T-helper 1 cell treated with Interleukin-12 subunit alpha and Interleukin-12 subunit beta and Interleukin-4 antibody, amounts not matched to agents 30 μg/mL and 1 μg/mL, for 36 hours (primary cell): ENCODE data around the gene ANO2.
"Not testable (repeated sequence)": the region's sequence is repeated elsewhere in the genome, so short reads cannot be mapped to it uniquely, and the experiment has no call there.

Experiments
- H3K27ac Mint-ChIP-seq: one replicate; pipeline ENCODE4 v1.8.0; 2021; ENCODE audit warnings: mild to moderate bottlenecking, mixed read lengths
- H3K27me3 Mint-ChIP-seq: one replicate; pipeline ENCODE4 v1.8.0; 2021; ENCODE audit warnings: low read depth, mixed read lengths
- H3K36me3 Mint-ChIP-seq: one replicate; pipeline ENCODE4 v1.8.0; 2021; ENCODE audit warnings: low read depth, mixed read lengths
- H3K4me1 Mint-ChIP-seq: one replicate; pipeline ENCODE4 v1.8.0; 2021; ENCODE audit warnings: low read depth, mixed read lengths
- H3K4me3 Mint-ChIP-seq: one replicate; pipeline ENCODE4 v1.8.0; 2021; ENCODE audit warnings: mild to moderate bottlenecking, moderate library complexity, mixed read lengths
- H3K9me3 Mint-ChIP-seq: one replicate; pipeline ENCODE4 v1.8.0; 2021; ENCODE audit warnings: mixed read lengths

Gene ANO2

GRCh38 chr12:5688226-5688625 is 256.8 kb downstream of the ANO2 start:
- Mint-ChIP-seq H3K4me3 (no peak overlapping the region), H3K27me3 (peaks cover 3% of the 10 kb centered on the region), H3K9me3 (no peaks in the 10 kb centered on the region), H3K36me3 (no peaks in the 10 kb centered on the region), H3K4me1 (no peaks in the 10 kb centered on the region), H3K27ac (no peak overlapping the region)

- H3K36me3 Mint-ChIP-seq, result no peaks in the 10 kb centered on the region
- H3K9me3 Mint-ChIP-seq, result no peaks in the 10 kb centered on the region
- no peak overlapping the region for H3K4me3 Mint-ChIP-seq
- H3K27me3 Mint-ChIP-seq, result no peaks in the 10 kb centered on the region
- no peak overlapping the region for H3K27ac Mint-ChIP-seq
- H3K4me1 Mint-ChIP-seq, result no peaks in the 10 kb centered on the region
Measured at GRCh38 chr12:5685935-5686334, 259.1 kb downstream of the ANO2 start.

- Mint-ChIP-seq H3K9me3 (no peaks in the 10 kb centered on the region), H3K4me1 (no peaks in the 10 kb centered on the region), H3K36me3 (no peaks in the 10 kb centered on the region), H3K27ac (no peak overlapping the region), H3K4me3 (no peak overlapping the region), H3K27me3 (no peaks in the 10 kb centered on the region)
Measured at GRCh38 chr12:5684989-5685388, 260.1 kb downstream of the ANO2 start.

GRCh38 chr12:5682581-5682980 is 262.5 kb downstream of the ANO2 start:
- Mint-ChIP-seq H3K4me1 (no peaks in the 10 kb centered on the region), H3K4me3 (no peak overlapping the region), H3K27me3 (no peaks in the 10 kb centered on the region), H3K27ac (no peak overlapping the region), H3K36me3 (no peaks in the 10 kb centered on the region), H3K9me3 (no peaks in the 10 kb centered on the region)

- Mint-ChIP-seq H3K9me3 (no peaks in the 10 kb centered on the region), H3K4me3 (no peak overlapping the region), H3K27ac (no peak overlapping the region), H3K27me3 (no peaks in the 10 kb centered on the region), H3K36me3 (no peaks in the 10 kb centered on the region), H3K4me1 (no peaks in the 10 kb centered on the region)
Measured at GRCh38 chr12:5678176-5678575, 266.9 kb downstream of the ANO2 start.

GRCh38 chr12:5669624-5670023 is 275.4 kb downstream of the ANO2 start:
- H3K36me3 Mint-ChIP-seq, H3K27me3 Mint-ChIP-seq, H3K9me3 Mint-ChIP-seq, H3K4me3 Mint-ChIP-seq, H3K4me1 Mint-ChIP-seq, H3K27ac Mint-ChIP-seq: not testable (repeated sequence)

- H3K4me1 Mint-ChIP-seq, result no peaks in the 10 kb centered on the region
- no peak overlapping the region for H3K27ac Mint-ChIP-seq
- no peaks in the 10 kb centered on the region for H3K9me3 Mint-ChIP-seq
- H3K4me3 Mint-ChIP-seq, result no peak overlapping the region
- no peaks in the 10 kb centered on the region for H3K36me3 Mint-ChIP-seq
- no peaks in the 10 kb centered on the region for H3K27me3 Mint-ChIP-seq
Measured at GRCh38 chr12:5665615-5666014, 279.4 kb downstream of the ANO2 start.

- Mint-ChIP-seq H3K4me3 (no peak overlapping the region), H3K27me3 (no peaks in the 10 kb centered on the region), H3K36me3 (no peaks in the 10 kb centered on the region), H3K9me3 (no peaks in the 10 kb centered on the region), H3K4me1 (no peaks in the 10 kb centered on the region), H3K27ac (no peak overlapping the region)
Measured at GRCh38 chr12:5661811-5662210, 283.2 kb downstream of the ANO2 start.

- Mint-ChIP-seq H3K4me3 (no peak overlapping the region), H3K36me3 (no peaks in the 10 kb centered on the region), H3K9me3 (no peaks in the 10 kb centered on the region), H3K4me1 (no peaks in the 10 kb centered on the region), H3K27me3 (no peaks in the 10 kb centered on the region), H3K27ac (no peak overlapping the region)
Measured at GRCh38 chr12:5660238-5660637, 284.8 kb downstream of the ANO2 start.

GRCh38 chr12:5658339-5658941 is 286.6 kb downstream of the ANO2 start:
- H3K4me1 Mint-ChIP-seq, H3K27ac Mint-ChIP-seq, H3K4me3 Mint-ChIP-seq, H3K36me3 Mint-ChIP-seq, H3K27me3 Mint-ChIP-seq, H3K9me3 Mint-ChIP-seq: not testable (repeated sequence)

GRCh38 chr12:5656836-5657235 is 288.2 kb downstream of the ANO2 start:
- no peaks in the 10 kb centered on the region for H3K27me3 Mint-ChIP-seq
- no peaks in the 10 kb centered on the region for H3K4me1 Mint-ChIP-seq
- no peaks in the 10 kb centered on the region for H3K36me3 Mint-ChIP-seq
- H3K9me3 Mint-ChIP-seq, result no peaks in the 10 kb centered on the region
- H3K27ac Mint-ChIP-seq, result no peak overlapping the region
- no peak overlapping the region for H3K4me3 Mint-ChIP-seq

GRCh38 chr12:5655120-5655519 is 289.9 kb downstream of the ANO2 start:
- H3K4me1 Mint-ChIP-seq, result no peaks in the 10 kb centered on the region
- H3K27ac Mint-ChIP-seq, result no peak overlapping the region
- H3K36me3 Mint-ChIP-seq, result no peaks in the 10 kb centered on the region
- H3K27me3 Mint-ChIP-seq, result no peaks in the 10 kb centered on the region
- H3K4me3 Mint-ChIP-seq, result no peak overlapping the region
- H3K9me3 Mint-ChIP-seq, result no peaks in the 10 kb centered on the region

- no peaks in the 10 kb centered on the region for H3K9me3 Mint-ChIP-seq
- peaks cover 3% of the 10 kb centered on the region for H3K27me3 Mint-ChIP-seq
- no peak overlapping the region for H3K27ac Mint-ChIP-seq
- no peaks in the 10 kb centered on the region for H3K4me1 Mint-ChIP-seq
- H3K36me3 Mint-ChIP-seq, result no peaks in the 10 kb centered on the region
- no peak overlapping the region for H3K4me3 Mint-ChIP-seq
Measured at GRCh38 chr12:5654019-5654418, 291.0 kb downstream of the ANO2 start.

GRCh38 chr12:5650829-5651461 is 294.1 kb downstream of the ANO2 start:
- Mint-ChIP-seq H3K36me3 (no peaks in the 10 kb centered on the region), H3K27ac (no peak overlapping the region), H3K27me3 (peaks cover 7% of the 10 kb centered on the region), H3K4me3 (no peak overlapping the region), H3K9me3 (no peaks in the 10 kb centered on the region), H3K4me1 (no peaks in the 10 kb centered on the region)

- H3K4me3 Mint-ChIP-seq, result no peak overlapping the region
- H3K27me3 Mint-ChIP-seq, result peaks cover 7% of the 10 kb centered on the region
- H3K36me3 Mint-ChIP-seq, result no peaks in the 10 kb centered on the region
- no peaks in the 10 kb centered on the region for H3K9me3 Mint-ChIP-seq
- no peak overlapping the region for H3K27ac Mint-ChIP-seq
- H3K4me1 Mint-ChIP-seq, result no peaks in the 10 kb centered on the region
Measured at GRCh38 chr12:5650281-5650680, 294.8 kb downstream of the ANO2 start.
